ENCODE results near the gene ANGPTL2. TPM values are rescaled to one million over a fixed set of nuclear protein-coding genes. Genes with fewer than 3 reads are reported as not detected.

The ANGPTL2 gene
- total RNA-seq, 2 donors from 2014 or later, result 18.6 to 49.1 TPM

- H3K27me3 ChIP-seq (replicated peaks; ENCODE audit: insufficient read depth), result no peaks in the 10 kb centered on the region
- H3K4me1 ChIP-seq (ENCODE audit: control insufficient read depth in 1 of 2, low read depth in 2 of 2), result peaks cover 6 to 39% of the 10 kb centered on the region in 2 donors
- TF ChIP-seq CTCF (IDR thresholded peaks at IDR 0.05), result no peak
- H3K27ac ChIP-seq, result no peak overlapping the region
- no peak overlapping the region for H3K4me3 ChIP-seq
- no peaks in the 10 kb centered on the region for H3K9me3 ChIP-seq
- ATAC-seq (ENCODE audit: insufficient number of reproducible peaks, low FRiP score, low read depth), result no peak
- H3K36me3 ChIP-seq, result no peaks in the 10 kb centered on the region
- DNase-seq (ENCODE audit: low spot score), result no peak
These were observed 5.5 kb downstream of the ANGPTL2 start for GRCh38 chr9:127116957-127117356.

- Histone ChIP-seq H3K4me3 (no peak overlapping the region), H3K27me3 (replicated peaks; ENCODE audit: insufficient read depth) (no peaks in the 10 kb centered on the region), H3K4me1 (ENCODE audit: control insufficient read depth in 1 of 2, low read depth in 2 of 2) (peaks cover 6 to 31% of the 10 kb centered on the region in 2 donors), H3K27ac (no peak overlapping the region), H3K36me3 (no peaks in the 10 kb centered on the region), H3K9me3 (no peaks in the 10 kb centered on the region)
- DNase-seq (ENCODE audit: low spot score) (no peak), ATAC-seq (ENCODE audit: insufficient number of reproducible peaks, low FRiP score, low read depth) (no peak)
- no peak for TF ChIP-seq CTCF (IDR thresholded peaks at IDR 0.05)
These were observed 6.2 kb downstream of the ANGPTL2 start for GRCh38 chr9:127116088-127116726.

- no peak overlapping the region for H3K27ac ChIP-seq
- H3K36me3 ChIP-seq, result no peaks in the 10 kb centered on the region
- TF ChIP-seq CTCF (IDR thresholded peaks at IDR 0.05), result no peak
- DNase-seq (ENCODE audit: low spot score) (no peak), ATAC-seq (ENCODE audit: insufficient number of reproducible peaks, low FRiP score, low read depth) (no peak)
- no peak overlapping the region for H3K4me3 ChIP-seq
- H3K4me1 ChIP-seq (ENCODE audit: control insufficient read depth in 1 of 2, low read depth in 2 of 2), result peaks cover 6 to 17% of the 10 kb centered on the region in 2 donors
- no peaks in the 10 kb centered on the region for H3K9me3 ChIP-seq
- no peaks in the 10 kb centered on the region for H3K27me3 ChIP-seq (replicated peaks; ENCODE audit: insufficient read depth)
These were observed 7.8 kb downstream of the ANGPTL2 start for GRCh38 chr9:127114606-127115005.

GRCh38 chr9:127113191-127113972 is 9.1 kb downstream of the ANGPTL2 start:
- TF ChIP-seq CTCF (IDR thresholded peaks at IDR 0.05), result no peak
- Histone ChIP-seq H3K27me3 (replicated peaks; ENCODE audit: insufficient read depth) (no peaks in the 10 kb centered on the region), H3K36me3 (no peaks in the 10 kb centered on the region), H3K27ac (no peak overlapping the region), H3K9me3 (no peaks in the 10 kb centered on the region), H3K4me1 (ENCODE audit: control insufficient read depth in 1 of 2, low read depth in 2 of 2) (peaks cover 6 to 17% of the 10 kb centered on the region in 2 donors), H3K4me3 (no peak overlapping the region)
- ATAC-seq (ENCODE audit: insufficient number of reproducible peaks, low FRiP score, low read depth), result no peak
- no peak for DNase-seq (ENCODE audit: low spot score)

DNA sequence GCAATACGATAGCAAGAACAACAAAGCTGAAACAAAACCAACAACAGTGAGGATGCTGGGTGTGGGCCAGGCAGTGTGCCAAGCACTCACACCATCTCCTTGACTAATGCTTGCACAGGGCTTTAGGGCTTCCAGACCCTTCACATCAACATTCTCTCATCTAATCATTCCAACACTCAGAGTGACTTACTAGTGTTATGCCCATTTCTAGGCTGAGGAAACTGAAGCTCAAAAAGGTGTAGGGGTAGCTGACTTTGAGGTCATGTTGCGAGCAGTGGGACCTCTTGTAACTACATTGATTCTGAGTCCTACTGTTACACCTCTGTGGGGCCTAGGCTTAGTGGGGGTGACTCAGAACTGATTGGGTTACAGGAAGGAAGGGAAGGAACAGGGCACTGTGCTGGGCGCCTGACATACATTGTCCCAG is 9.7 kb downstream of the ANGPTL2 start:
- Histone ChIP-seq H3K36me3 (no peaks in the 10 kb centered on the region), H3K27ac (no peak overlapping the region), H3K9me3 (no peaks in the 10 kb centered on the region), H3K4me1 (ENCODE audit: control insufficient read depth in 1 of 2, low read depth in 2 of 2) (peaks cover 6 to 20% of the 10 kb centered on the region in 2 donors), H3K4me3 (no peak overlapping the region), H3K27me3 (replicated peaks; ENCODE audit: insufficient read depth) (no peaks in the 10 kb centered on the region)
- TF ChIP-seq CTCF (IDR thresholded peaks at IDR 0.05), result no peak
- no peak for DNase-seq (ENCODE audit: low spot score)
- ATAC-seq (ENCODE audit: insufficient number of reproducible peaks, low FRiP score, low read depth), result no peak

All from thoracic aorta (tissue), 2 donors.